ENCODE measurements around the gene CDC37. TPM values are rescaled to one million over a fixed set of nuclear protein-coding genes. Genes with fewer than 3 reads are reported as not detected.

The CDC37 gene
- total and polyA plus RNA-seq, 7 donors, result 165 to 268 (median 182) TPM

DNA sequence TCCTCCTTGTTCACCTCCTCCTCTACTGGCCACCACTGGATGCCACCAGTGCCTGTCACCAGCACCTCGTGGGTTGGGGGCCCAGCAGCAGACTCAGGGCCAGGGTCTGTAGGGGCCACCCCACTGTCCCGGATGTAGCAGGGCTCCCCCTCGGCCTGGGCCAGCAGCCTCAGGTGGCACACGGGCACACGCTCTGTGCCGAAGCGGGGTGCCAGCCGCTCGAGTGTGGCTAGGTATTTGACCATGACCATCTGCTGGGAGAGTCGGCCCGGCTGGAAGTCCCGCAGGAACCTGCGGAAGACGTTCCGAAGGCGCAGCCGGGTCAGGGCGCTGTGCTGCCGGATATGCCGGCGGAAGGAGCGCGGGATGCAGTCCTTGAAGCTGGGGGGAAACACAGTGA lies 37.8 kb downstream of the CDC37 start:
- Histone ChIP-seq H3K4me1 (no peaks in the 10 kb centered on the region), H3K4me3 (no peak overlapping the region), H3K36me3 (ENCODE audit: insufficient read depth in 1 of 2, low read depth in 1 of 2) (peaks cover 13 to 85% of the 10 kb centered on the region in 2 donors), H3K27me3 (ENCODE audit: insufficient read depth in 3 of 3, low read length in 2 of 3) (no peaks in the 10 kb centered on the region), H3K27ac (no peak overlapping the region), H3K9me3 (no peaks in the 10 kb centered on the region)
- 93 to 95% (median 94%) methylated on average over 23 of the region's 23 CpGs for whole genome bisulfite sequencing, 3 donors
- ATAC-seq, result no peak
- DNase-seq, result no peak
- intact Hi-C loops (cut with DNase I), result no loop called here
- TF ChIP-seq, protein P1, sequence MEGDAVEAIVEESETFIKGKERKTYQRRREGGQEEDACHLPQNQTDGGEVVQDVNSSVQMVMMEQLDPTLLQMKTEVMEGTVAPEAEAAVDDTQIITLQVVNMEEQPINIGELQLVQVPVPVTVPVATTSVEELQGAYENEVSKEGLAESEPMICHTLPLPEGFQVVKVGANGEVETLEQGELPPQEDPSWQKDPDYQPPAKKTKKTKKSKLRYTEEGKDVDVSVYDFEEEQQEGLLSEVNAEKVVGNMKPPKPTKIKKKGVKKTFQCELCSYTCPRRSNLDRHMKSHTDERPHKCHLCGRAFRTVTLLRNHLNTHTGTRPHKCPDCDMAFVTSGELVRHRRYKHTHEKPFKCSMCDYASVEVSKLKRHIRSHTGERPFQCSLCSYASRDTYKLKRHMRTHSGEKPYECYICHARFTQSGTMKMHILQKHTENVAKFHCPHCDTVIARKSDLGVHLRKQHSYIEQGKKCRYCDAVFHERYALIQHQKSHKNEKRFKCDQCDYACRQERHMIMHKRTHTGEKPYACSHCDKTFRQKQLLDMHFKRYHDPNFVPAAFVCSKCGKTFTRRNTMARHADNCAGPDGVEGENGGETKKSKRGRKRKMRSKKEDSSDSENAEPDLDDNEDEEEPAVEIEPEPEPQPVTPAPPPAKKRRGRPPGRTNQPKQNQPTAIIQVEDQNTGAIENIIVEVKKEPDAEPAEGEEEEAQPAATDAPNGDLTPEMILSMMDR (IDR thresholded peaks at IDR 0.05), result no peak

- intact Hi-C loops (cut with DNase I), result no loop called here
- H3K27ac ChIP-seq, result no peak overlapping the region
- no peaks in the 10 kb centered on the region for H3K9me3 ChIP-seq
- no peak for ATAC-seq
- DNase-seq, result no peak
- H3K4me3 ChIP-seq, result no peak overlapping the region
- 79 to 87% (median 85%) methylated on average over 19 of the region's 19 CpGs for WGBS, 3 donors
- H3K27me3 ChIP-seq (ENCODE audit: insufficient read depth in 3 of 3, low read length in 2 of 3), result no peaks in the 10 kb centered on the region
- H3K36me3 ChIP-seq (ENCODE audit: insufficient read depth in 1 of 2, low read depth in 1 of 2), result peaks cover 13 to 84% of the 10 kb centered on the region in 2 donors
- H3K4me1 ChIP-seq, result no peaks in the 10 kb centered on the region
- TF ChIP-seq, protein P1 (IDR thresholded peaks at IDR 0.05), result no peak
Measured at GRCh38 chr19:10364644-10365043, 38.7 kb downstream of the CDC37 start.

GRCh38 chr19:10363789-10364281 lies 39.5 kb downstream of the CDC37 start:
- H3K27me3 ChIP-seq (ENCODE audit: insufficient read depth in 3 of 3, low read length in 2 of 3), result no peaks in the 10 kb centered on the region
- WGBS, 3 donors, result 90 to 97% (median 94%) methylated on average over 12 of the region's 12 CpGs
- H3K9me3 ChIP-seq, result no peaks in the 10 kb centered on the region
- H3K36me3 ChIP-seq (ENCODE audit: insufficient read depth in 1 of 2, low read depth in 1 of 2), result peaks cover 13 to 85% of the 10 kb centered on the region in 2 donors
- no peaks in the 10 kb centered on the region for H3K4me1 ChIP-seq
- H3K4me3 ChIP-seq, result no peak overlapping the region
- TF ChIP-seq, protein P1 (IDR thresholded peaks at IDR 0.05), result no peak
- no peak overlapping the region for H3K27ac ChIP-seq
- intact Hi-C loops (cut with DNase I), result no loop called here
- no peak for DNase-seq
- ATAC-seq, result no peak

GRCh38 chr19:10362259-10362658 lies 41.1 kb downstream of the CDC37 start:
- Histone ChIP-seq H3K9me3 (no peaks in the 10 kb centered on the region), H3K27ac (no peak overlapping the region), H3K36me3 (ENCODE audit: insufficient read depth in 1 of 2, low read depth in 1 of 2) (peaks cover 13 to 86% of the 10 kb centered on the region in 2 donors), H3K4me1 (no peaks in the 10 kb centered on the region), H3K27me3 (ENCODE audit: insufficient read depth in 3 of 3, low read length in 2 of 3) (no peaks in the 10 kb centered on the region), H3K4me3 (no peak overlapping the region)
- DNase-seq (no peak), ATAC-seq (no peak)
- 93 to 96% (median 94%) methylated on average over 14 to 18 of the region's 18 CpGs for WGBS, 3 donors
- TF ChIP-seq, protein P1 (IDR thresholded peaks at IDR 0.05), result no peak
- intact Hi-C loops (cut with DNase I), result no loop called here

DNA sequence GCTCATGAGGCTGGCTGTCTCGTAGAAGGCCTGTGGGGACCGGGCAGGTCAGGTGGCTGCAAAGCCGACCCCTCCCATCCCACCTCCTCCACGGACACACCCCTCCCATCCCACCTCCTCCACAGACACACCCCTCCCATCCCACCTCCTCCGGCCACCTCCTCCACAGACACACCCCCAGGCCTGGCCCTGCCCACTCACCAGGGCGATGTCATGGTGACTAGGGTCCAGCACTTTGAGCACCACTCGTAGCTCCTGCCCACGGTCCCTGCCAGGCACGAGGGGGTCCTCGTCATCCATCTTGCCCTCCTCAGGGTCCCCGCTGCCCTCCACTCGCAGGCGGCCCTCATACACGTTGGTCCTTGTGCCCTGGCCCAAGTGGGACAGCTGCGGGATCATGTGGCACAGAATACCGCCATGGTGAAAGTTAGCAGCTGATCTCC lies 41.8 kb downstream of the CDC37 start:
- no peaks in the 10 kb centered on the region for H3K9me3 ChIP-seq
- no peak overlapping the region for H3K27ac ChIP-seq
- H3K4me3 ChIP-seq, result no peak overlapping the region
- no peaks in the 10 kb centered on the region for H3K4me1 ChIP-seq
- WGBS, 3 donors, result 79 to 85% (median 80%) methylated on average over 16 of the region's 16 CpGs
- ATAC-seq, result no peak
- H3K27me3 ChIP-seq (ENCODE audit: insufficient read depth in 3 of 3, low read length in 2 of 3), result no peaks in the 10 kb centered on the region
- peaks cover 13 to 86% of the 10 kb centered on the region in 2 donors for H3K36me3 ChIP-seq (ENCODE audit: insufficient read depth in 1 of 2, low read depth in 1 of 2)
- intact Hi-C loops (cut with DNase I), result no loop called here
- DNase-seq, result no peak
- TF ChIP-seq, protein P1 (IDR thresholded peaks at IDR 0.05), result no peak
